Glomerular visceral epithelial cell (primary cell): ENCODE results near the gene UMODL1.

Experiments used
- DNase-seq: peaks from one replicate; pipeline ENCODE4 v3.0.0-alpha.2; 2016; ENCODE audit errors: extremely low spot score

The UMODL1 gene

GRCh38 chr21:42189860-42190485 is 118.9 kb downstream of the UMODL1 start:
- DNase-seq, result no peak

GRCh38 chr21:42190486-42190863 is 119.4 kb downstream of the UMODL1 start:
- DNase-seq, result no peak

GRCh38 chr21:42191064-42191463 is 119.9 kb downstream of the UMODL1 start:
- DNase-seq, result no peak

GRCh38 chr21:42191696-42192595 is 120.8 kb downstream of the UMODL1 start:
- DNase-seq, result no peak
